HepG2 (cell line): ENCODE data around the gene UBE4A. TPM values are rescaled to one million over a fixed set of nuclear protein-coding genes. Genes with fewer than 3 reads are reported as not detected.

Experiments used
- ATAC-seq: fragments of 200-7000 bp; cut with Tn5 transposase; 3 replicates; pipeline ENCODE4 v1.9.1; 2020; ENCODE audit warnings: mild to moderate bottlenecking, moderate library complexity
- BruUV-seq: library from RNA; stranded (reverse); fragments of 400-500 nt; replicated peaks from 2 replicates; lab custom pipeline; 2021; lab: Mats Ljungman, UMichigan
- CTCF ChIA-PET: fragments of 300-600 bp; formaldehyde crosslinking; extraction: SDS; loops from one replicate; lab custom pipeline; 2021; ENCODE audit warnings: low total read pairs, inconsistent platforms, low intra/inter-chr PET ratio; lab: Yijun Ruan, JAX
- POLR2A ChIA-PET: fragments of 350-600 bp; sonication (Branson Sonifier 250); formaldehyde crosslinking; loops from one replicate; lab custom pipeline; 2020; ENCODE audit warnings: antibody characterized with exemption, inconsistent platforms; lab: Yijun Ruan, JAX
- DNase-seq: peaks from one replicate; pipeline ENCODE4 v3.0.0-alpha.2; 2015; ENCODE audit warnings: low spot score
- FAIRE-seq: peaks from 3 replicates; lab custom pipeline; 2011; peaks lifted over from hg19 to GRCh38; lab: Jason Lieb, UNC
- H2AFZ ChIP-seq: one replicate; pipeline ENCODE4 v1.6.1; 2011; ENCODE audit warnings: low read length, inconsistent platforms
- H3K27ac ChIP-seq: fragments of 300-600 bp; 3 replicates; pipeline ENCODE4 v1.8.0; 2011; ENCODE audit warnings: mixed run types, mild to moderate bottlenecking, mixed read lengths, low read length, inconsistent platforms; ENCODE audit not compliant: insufficient read depth; ENCODE audit errors: extremely low read length
- H3K27me3 ChIP-seq, 2 experiments: fragments of 200-600 bp in 1 of 2; 2 replicates in 1 of 2; 3 replicates in 1 of 2; pipeline versions ENCODE4 v1.6.0 to v1.8.0; 2011; ENCODE audit warnings: low read length in 2 of 2, mild to moderate bottlenecking in 2 of 2, moderate library complexity in 2 of 2, inconsistent platforms in 1 of 2; ENCODE audit not compliant: insufficient read depth in 2 of 2, control insufficient read depth in 1 of 2
- H3K36me3 ChIP-seq, 2 experiments: fragments of 200-600 bp in 1 of 2; replicated peaks in 1 of 2; 2 replicates in 1 of 2; 3 replicates in 1 of 2; pipeline versions ENCODE4 v1.5.1 to v1.8.0; 2011; ENCODE audit warnings: low read length in 2 of 2, inconsistent platforms in 1 of 2; ENCODE audit not compliant: insufficient read depth in 2 of 2, control insufficient read depth in 1 of 2
- H3K4me1 ChIP-seq: 2 replicates; pipeline ENCODE4 v1.5.1; 2012; ENCODE audit warnings: low read length, inconsistent platforms; ENCODE audit not compliant: insufficient read depth
- H3K4me2 ChIP-seq: 2 replicates; pipeline ENCODE4 v1.6.0; 2011; ENCODE audit warnings: low read depth, low read length, inconsistent platforms
- H3K4me3 ChIP-seq, 3 experiments: fragments of 200-600 bp in 1 of 3; sonication (generic), shearing (Covaris generic) in 1 of 3; replicated peaks in 1 of 3; 2 replicates each; pipeline ENCODE4 v1.5.1; 2011 to 2016; ENCODE audit warnings: low read length in 3 of 3, inconsistent platforms in 2 of 3, low read depth in 2 of 3, mild to moderate bottlenecking in 2 of 3, control low read depth in 1 of 3, mixed read lengths in 1 of 3; ENCODE audit not compliant: insufficient read depth in 1 of 3
- H3K79me2 ChIP-seq: one replicate; pipeline ENCODE4 v1.6.1; 2011; ENCODE audit warnings: low read length, inconsistent platforms; ENCODE audit not compliant: insufficient read depth
- H3K9ac ChIP-seq: 2 replicates; pipeline ENCODE4 v1.6.0; 2011; ENCODE audit warnings: mild to moderate bottlenecking, low read depth, low read length, inconsistent platforms; ENCODE audit not compliant: insufficient read depth
- H3K9me3 ChIP-seq: 2 replicates; pipeline ENCODE4 v1.5.1; 2012; ENCODE audit warnings: mild to moderate bottlenecking, low read length
- H4K20me1 ChIP-seq: 2 replicates; pipeline ENCODE4 v1.6.0; 2011; ENCODE audit warnings: inconsistent platforms, mild to moderate bottlenecking, low read length, moderate library complexity; ENCODE audit not compliant: insufficient read depth
- FOXP4 ChIP-seq: sonication (generic); formaldehyde crosslinking; IDR thresholded peaks from 2 replicates; pipeline ENCODE4 v1.4.0; 2020; ENCODE audit warnings: missing genetic modification reagents
- HDAC6 ChIP-seq: fragments of 200-600 bp; sonication (generic); IDR thresholded peaks from 2 replicates; pipeline ENCODE4 v1.7.0; 2017; ENCODE audit warnings: mild to moderate bottlenecking, antibody characterized with exemption, low read length, low read depth
- MTF1 ChIP-seq: sonication (generic); formaldehyde crosslinking; IDR thresholded peaks from 2 replicates; pipeline ENCODE4 v1.5.0; 2020; ENCODE audit warnings: missing genetic modification reagents
- NCOA1 ChIP-seq: sonication (generic); formaldehyde crosslinking; IDR thresholded peaks from 2 replicates; pipeline ENCODE4 v1.9.0; 2021; ENCODE audit warnings: missing genetic modification reagents
- PAX8 ChIP-seq: sonication (generic); formaldehyde crosslinking; IDR thresholded peaks from 2 replicates; pipeline ENCODE4 v1.8.0; 2022; ENCODE audit warnings: mild to moderate bottlenecking, missing genetic modification reagents, borderline replicate concordance
- PPARG ChIP-seq: conservative IDR thresholded peaks from 2 replicates; pipeline ENCODE4 v1.6.1; 2016; ENCODE audit warnings: missing biosample characterization, missing genetic modification reagents
- PRDM4 ChIP-seq: sonication (generic); formaldehyde crosslinking; IDR thresholded peaks from 2 replicates; pipeline ENCODE4 v1.9.0; 2021; ENCODE audit warnings: missing genetic modification reagents, borderline replicate concordance
- ZMAT5 ChIP-seq: sonication (generic); formaldehyde crosslinking; IDR thresholded peaks from 2 replicates; pipeline ENCODE4 v1.5.0; 2020; ENCODE audit warnings: mild to moderate bottlenecking, low read depth, missing genetic modification reagents, borderline replicate concordance
- ZNF18 ChIP-seq: sonication (generic); formaldehyde crosslinking; IDR thresholded peaks from 2 replicates; pipeline ENCODE4 v1.8.0; 2022; ENCODE audit warnings: mild to moderate bottlenecking, missing genetic modification reagents; ENCODE audit not compliant: insufficient replicate concordance
- ZNF362 ChIP-seq: sonication (generic); formaldehyde crosslinking; IDR thresholded peaks from 2 replicates; pipeline ENCODE4 v1.4.0; 2020; ENCODE audit warnings: missing genetic modification reagents, mild to moderate bottlenecking, borderline replicate concordance
- ZNF414 ChIP-seq: sonication (generic); formaldehyde crosslinking; IDR thresholded peaks from 2 replicates; pipeline ENCODE4 v1.5.0; 2020; ENCODE audit warnings: missing genetic modification reagents
- ZNF703 ChIP-seq: sonication (generic); formaldehyde crosslinking; IDR thresholded peaks from 2 replicates; pipeline ENCODE4 v1.5.1; 2020; ENCODE audit warnings: missing genetic modification reagents, mild to moderate bottlenecking, moderate library complexity, borderline replicate concordance
- ZNF749 ChIP-seq: sonication (generic); formaldehyde crosslinking; IDR thresholded peaks from 2 replicates; pipeline ENCODE4 v1.8.0; 2022; ENCODE audit warnings: mild to moderate bottlenecking, missing genetic modification reagents, moderate library complexity, borderline replicate concordance
- WGBS: methylation state at CpG from one replicate; pipeline ENCODE4 v1.1.6; 2017; ENCODE audit warnings: low lambda C conversion rate; 5-methylcytosine and 5-hydroxymethylcytosine counted together
- in situ Hi-C: cut with HindIII; loops from 2 replicates; pipeline ENCODE4 v1.10.0; 2017; ENCODE audit warnings: low pct_unique_long_range_greater_than_20kb; ENCODE audit not compliant: extremely low pct_ligation_motif_present
- intact Hi-C: fragments of 100-400 bp; cut with micrococcal nuclease; formaldehyde crosslinking; loops from one replicate; pipeline ENCODE4 v1.10.0; 2022; ENCODE audit not compliant: unreplicated experiment
- polyA plus RNA-seq, 8 experiments: library from polyadenylated mRNA; depleted of rRNA in 3 of 8; stranded (reverse) in 7 of 8; unstranded in 1 of 8; fragments of >200 nt; fragmentation: Illumina TruSeq in 4 of 8; extraction: Trizol in 4 of 8; gene quantifications; 2 replicates each; pipeline versions ENCODE4 v1.2.1 to v1.2.3, GENCODE V29; 2011 to 2016; ENCODE audit warnings: low read depth in 4 of 8, missing spikeins in 1 of 8, mixed read lengths in 1 of 8; ENCODE audit not compliant: insufficient read depth in 1 of 8
- total RNA-seq, 5 experiments: library from RNA; depleted of rRNA; stranded (reverse); fragments of >200 nt; fragmentation: Illumina TruSeq; extraction: Trizol; gene quantifications; 2 replicates each; pipeline ENCODE4 v1.2.3, GENCODE V29; 2016; ENCODE audit warnings: low read depth in 1 of 5

Gene UBE4A
- total and polyA plus RNA-seq, 2 of the 13 experiments (the other 11 are each of a cell fraction or from before 2014, with no cell fraction given): 15.1 to 32.7 TPM

GRCh38 chr11:118418766-118419165 is 59.4 kb downstream of the UBE4A start:
- H3K27ac ChIP-seq: no peak overlapping the region
- no peak for DNase-seq
- H3K4me2 ChIP-seq: no peak overlapping the region
- no peaks in the 10 kb centered on the region for H4K20me1 ChIP-seq
- intact Hi-C loops (no loop called here), in situ Hi-C loops (no loop called here)
- no peaks in the 10 kb centered on the region for H3K27me3 ChIP-seq
- no peaks in the 10 kb centered on the region; a peak in 1 of 5 replicates for H3K36me3 ChIP-seq
- H3K79me2 ChIP-seq: no peaks in the 10 kb centered on the region
- CTCF ChIA-PET: no interaction called here
- no peak overlapping the region for H3K9ac ChIP-seq
- H3K4me1 ChIP-seq: peaks cover 7% of the 10 kb centered on the region
- no peaks in the 10 kb centered on the region for H3K9me3 ChIP-seq
- no peak overlapping the region for H2AFZ ChIP-seq
- H3K4me3 ChIP-seq: no peak overlapping the region
- 70% methylated on average over 5 of the region's 5 CpGs for WGBS
- no TSS peak for BruUV-seq
- POLR2A ChIA-PET: interaction anchor here (2.1 kb wide), 1 partner anchor 17 kb away, joined by 5 read pairs; the partner anchor contains the start of gene KMT2A
- ATAC-seq: no peak
- FAIRE-seq: no peak
- no peak for TF ChIP-seq MTF1 (CRISPR knock-in tag)
- no peak for TF ChIP-seq NCOA1 (CRISPR knock-in tag)
- TF ChIP-seq ZNF703 (CRISPR knock-in tag): no peak
- no peak for TF ChIP-seq ZNF414 (CRISPR knock-in tag)
- no peak for TF ChIP-seq ZNF749 (CRISPR knock-in tag)
- TF ChIP-seq ZMAT5 (CRISPR knock-in tag): no peak
- TF ChIP-seq ZNF362 (CRISPR knock-in tag): no peak
- TF ChIP-seq HDAC6: no peak
- TF ChIP-seq ZNF18 (CRISPR knock-in tag): no peak
- TF ChIP-seq PRDM4 (CRISPR knock-in tag): no peak
- no peak for TF ChIP-seq FOXP4 (CRISPR knock-in tag)
- no peak for TF ChIP-seq PAX8 (CRISPR knock-in tag)
- TF ChIP-seq PPARG: no peak
